NCI-H2227 (cell line): Measurements from ENCODE around the gene VSIG10L2.

Experiments used
- DNase-seq: peaks from one replicate; lab custom pipeline; 2025; ENCODE audit not compliant: unreplicated experiment; lab: John Stamatoyannopoulos, UW

VSIG10L2 gene

DNA sequence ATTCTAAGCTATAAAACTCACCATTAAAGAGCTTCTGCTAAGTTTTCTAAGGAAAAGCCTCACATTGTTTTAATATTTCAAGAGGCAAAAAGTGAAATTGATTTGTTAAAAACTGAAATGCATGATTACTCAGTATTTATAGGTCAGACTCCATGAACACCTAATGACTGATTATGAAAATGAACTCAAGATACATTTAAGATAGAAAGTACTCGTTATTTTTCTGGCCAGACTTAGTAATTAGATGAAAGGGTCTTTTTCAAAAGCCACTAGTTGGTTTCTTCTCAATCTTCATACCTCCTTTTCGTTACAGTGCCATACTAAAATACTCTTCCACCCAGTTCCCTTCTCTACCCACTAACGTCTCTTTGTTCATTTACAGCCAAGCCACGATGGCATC is 56.3 kb downstream of the VSIG10L2 start:
- no peak for DNase-seq
